C4-2B (cell line): ENCODE measurements around the gene DENR.

ENCODE experiments used
- CTCF ChIP-seq: fragments of 450-650 bp; conservative IDR thresholded peaks from 2 replicates; pipeline ENCODE4 v1.5.1; 2017; ENCODE audit warnings: mild to moderate bottlenecking
- ZFX ChIP-seq: fragments of 450-650 bp; IDR thresholded peaks from 2 replicates; pipeline ENCODE4 v1.6.1; 2017

- TF ChIP-seq CTCF (no peak), ZFX (no peak)
These were observed 2.9 kb upstream of the DENR start for GRCh38 chr12:122749569-122750332.
